ENCODE measurements around the gene MAPK8IP1.

GRCh38 chr11:45933846-45934579 lies 48.6 kb downstream of the MAPK8IP1 start:
- TF ChIP-seq, protein P1, sequence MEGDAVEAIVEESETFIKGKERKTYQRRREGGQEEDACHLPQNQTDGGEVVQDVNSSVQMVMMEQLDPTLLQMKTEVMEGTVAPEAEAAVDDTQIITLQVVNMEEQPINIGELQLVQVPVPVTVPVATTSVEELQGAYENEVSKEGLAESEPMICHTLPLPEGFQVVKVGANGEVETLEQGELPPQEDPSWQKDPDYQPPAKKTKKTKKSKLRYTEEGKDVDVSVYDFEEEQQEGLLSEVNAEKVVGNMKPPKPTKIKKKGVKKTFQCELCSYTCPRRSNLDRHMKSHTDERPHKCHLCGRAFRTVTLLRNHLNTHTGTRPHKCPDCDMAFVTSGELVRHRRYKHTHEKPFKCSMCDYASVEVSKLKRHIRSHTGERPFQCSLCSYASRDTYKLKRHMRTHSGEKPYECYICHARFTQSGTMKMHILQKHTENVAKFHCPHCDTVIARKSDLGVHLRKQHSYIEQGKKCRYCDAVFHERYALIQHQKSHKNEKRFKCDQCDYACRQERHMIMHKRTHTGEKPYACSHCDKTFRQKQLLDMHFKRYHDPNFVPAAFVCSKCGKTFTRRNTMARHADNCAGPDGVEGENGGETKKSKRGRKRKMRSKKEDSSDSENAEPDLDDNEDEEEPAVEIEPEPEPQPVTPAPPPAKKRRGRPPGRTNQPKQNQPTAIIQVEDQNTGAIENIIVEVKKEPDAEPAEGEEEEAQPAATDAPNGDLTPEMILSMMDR (IDR thresholded peaks at IDR 0.05) = no peak
- no peak for TF ChIP-seq EZH2 (IDR thresholded peaks at IDR 0.05; ENCODE audit: borderline replicate concordance, insufficient read depth, low read depth, low read length, poor library complexity, severe bottlenecking)

Data from B cell (primary cell).